Posterior cingulate gyrus (tissue), 11 donors: ENCODE data around the gene OSER1.

Experiments
- DNase-seq, 10 donors: peaks; one replicate each; pipeline versions ENCODE4 v3.0.0 to v3.0.0-alpha.2; 2020 to 2021; ENCODE audit warnings: mixed read lengths in 3 of 10
- intact Hi-C: fragments of 100-400 bp; cut with DNase I; formaldehyde crosslinking; loops from one replicate; pipeline ENCODE4 v1.15.1; 2023

OSER1 gene

DNA sequence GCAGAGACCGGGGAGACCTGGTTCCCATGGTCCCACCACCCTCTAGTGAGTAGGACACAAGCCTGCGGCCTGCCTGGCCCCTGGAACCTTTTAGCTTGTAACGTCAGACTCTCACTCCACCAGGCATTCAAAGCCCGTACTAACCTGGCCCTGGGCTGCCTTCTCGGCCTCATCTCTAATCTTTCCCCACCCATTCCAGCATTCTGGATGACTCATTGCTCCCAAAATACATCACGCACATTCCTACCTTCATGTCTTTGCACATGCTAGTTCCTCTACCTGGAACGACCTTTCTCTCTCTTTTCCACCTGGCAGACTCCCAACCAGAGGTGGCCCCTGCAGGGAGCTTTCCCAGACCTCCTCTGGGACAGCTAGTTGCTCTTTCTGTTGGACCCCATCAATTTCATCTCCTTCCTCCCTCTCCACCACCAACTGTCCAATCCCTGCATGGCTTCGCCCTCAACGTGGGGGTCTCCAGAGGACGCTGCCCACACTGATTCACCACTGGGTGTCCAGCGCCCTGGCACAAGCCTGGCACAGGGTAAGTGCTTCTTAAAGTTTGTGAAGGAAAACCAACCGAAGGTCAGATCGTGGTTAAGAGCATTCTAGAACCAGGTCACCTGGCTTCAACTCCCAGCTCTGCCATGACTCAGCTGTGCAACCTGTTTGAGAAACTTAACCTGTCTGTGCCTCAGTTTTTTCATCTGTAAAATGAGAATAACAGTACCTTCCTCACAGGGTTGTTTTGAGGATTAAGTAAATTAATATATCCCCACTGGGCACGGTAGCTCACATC, 58.8 kb downstream of the OSER1 start:
- intact Hi-C loops: no loop called here
- no peak for DNase-seq

DNA sequence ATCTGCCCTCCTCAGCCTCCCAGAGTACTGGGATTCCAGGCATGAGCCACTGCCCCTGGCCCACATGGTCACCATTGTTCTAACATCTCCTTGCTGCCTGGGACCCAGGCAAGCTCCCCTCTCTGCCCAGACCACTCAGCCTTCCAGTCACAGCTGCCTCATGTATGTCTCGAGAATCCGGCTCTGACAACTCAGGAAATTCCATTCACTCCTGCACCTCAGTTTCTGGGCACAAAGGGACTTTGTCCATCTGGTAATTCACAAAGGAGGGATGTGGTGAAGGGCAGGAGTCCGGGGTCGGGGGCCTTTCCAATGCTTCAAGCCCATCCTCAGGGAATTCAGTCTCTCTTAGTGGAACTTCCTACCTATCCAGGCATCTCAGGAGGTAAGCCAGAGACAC, 64.3 kb downstream of the OSER1 start:
- intact Hi-C loops: no loop called here
- no peak for DNase-seq
